ENCODE data around the gene ZNF740.

DNA sequence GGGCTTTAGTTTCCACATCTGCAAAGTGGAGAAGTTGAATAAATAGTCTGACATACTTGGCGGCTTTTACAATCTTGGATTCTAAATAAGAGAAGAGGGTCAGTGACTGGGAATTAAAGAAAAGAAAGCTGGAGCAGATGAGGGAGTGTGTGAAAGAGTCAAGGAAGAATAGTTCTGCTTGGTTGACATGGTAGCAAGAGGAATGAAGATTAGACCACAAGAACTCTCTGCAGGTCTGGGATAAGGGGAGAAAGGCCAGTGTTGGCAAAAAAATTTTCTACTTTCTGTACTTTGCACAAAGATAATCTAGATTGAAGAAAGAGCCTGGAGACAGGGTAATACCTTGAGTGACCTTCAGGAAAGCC lies 20.6 kb downstream of the ZNF740 start:
- TF ChIP-seq, protein P1, sequence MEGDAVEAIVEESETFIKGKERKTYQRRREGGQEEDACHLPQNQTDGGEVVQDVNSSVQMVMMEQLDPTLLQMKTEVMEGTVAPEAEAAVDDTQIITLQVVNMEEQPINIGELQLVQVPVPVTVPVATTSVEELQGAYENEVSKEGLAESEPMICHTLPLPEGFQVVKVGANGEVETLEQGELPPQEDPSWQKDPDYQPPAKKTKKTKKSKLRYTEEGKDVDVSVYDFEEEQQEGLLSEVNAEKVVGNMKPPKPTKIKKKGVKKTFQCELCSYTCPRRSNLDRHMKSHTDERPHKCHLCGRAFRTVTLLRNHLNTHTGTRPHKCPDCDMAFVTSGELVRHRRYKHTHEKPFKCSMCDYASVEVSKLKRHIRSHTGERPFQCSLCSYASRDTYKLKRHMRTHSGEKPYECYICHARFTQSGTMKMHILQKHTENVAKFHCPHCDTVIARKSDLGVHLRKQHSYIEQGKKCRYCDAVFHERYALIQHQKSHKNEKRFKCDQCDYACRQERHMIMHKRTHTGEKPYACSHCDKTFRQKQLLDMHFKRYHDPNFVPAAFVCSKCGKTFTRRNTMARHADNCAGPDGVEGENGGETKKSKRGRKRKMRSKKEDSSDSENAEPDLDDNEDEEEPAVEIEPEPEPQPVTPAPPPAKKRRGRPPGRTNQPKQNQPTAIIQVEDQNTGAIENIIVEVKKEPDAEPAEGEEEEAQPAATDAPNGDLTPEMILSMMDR (IDR thresholded peaks at IDR 0.05): no peak
- TF ChIP-seq, protein P2, sequence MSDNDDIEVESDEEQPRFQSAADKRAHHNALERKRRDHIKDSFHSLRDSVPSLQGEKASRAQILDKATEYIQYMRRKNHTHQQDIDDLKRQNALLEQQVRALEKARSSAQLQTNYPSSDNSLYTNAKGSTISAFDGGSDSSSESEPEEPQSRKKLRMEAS (IDR thresholded peaks at IDR 0.05; ENCODE audit: low read depth): no peak
- TF ChIP-seq MXI1 (IDR thresholded peaks at IDR 0.05; ENCODE audit: low read depth, low read length) (no peak), NRF1 (IDR thresholded peaks at IDR 0.05; ENCODE audit: low read depth, low read length) (no peak), POLR2AphosphoS5 (IDR thresholded peaks at IDR 0.05; ENCODE audit: low read depth, low read length) (no peak)
